CD14-positive monocyte (primary cell): ENCODE data around the gene CEP89. TPM values are rescaled to one million over a fixed set of nuclear protein-coding genes. Genes with fewer than 3 reads are reported as not detected.

ENCODE experiments used
- DNase-seq, 3 donors: peaks; one replicate each; pipeline ENCODE4 v3.0.0-alpha.2; 2011 to 2022
- H2AFZ ChIP-seq: 2 replicates; pipeline ENCODE4 v1.6.0; 2012; ENCODE audit warnings: mild to moderate bottlenecking, low read depth, low read length, inconsistent platforms; ENCODE audit not compliant: insufficient read depth, poor library complexity, severe bottlenecking
- H3K27ac ChIP-seq, 2 donors: 1 replicate in 1 of 2; 2 replicates in 1 of 2; pipeline ENCODE4 v1.5.1; 2012 to 2013; ENCODE audit warnings: low read length in 2 of 2, control low read depth in 1 of 2, inconsistent platforms in 1 of 2, low read depth in 1 of 2, mild to moderate bottlenecking in 1 of 2
- H3K27me3 ChIP-seq, 2 donors: one replicate each; pipeline versions ENCODE4 v1.6.0 to v1.6.1; 2011 to 2013; ENCODE audit warnings: low read length in 2 of 2; ENCODE audit not compliant: control insufficient read depth in 2 of 2, insufficient read depth in 2 of 2
- H3K36me3 ChIP-seq, 2 donors: replicated peaks in 1 of 2; 1 replicate in 1 of 2; 2 replicates in 1 of 2; pipeline versions ENCODE4 v1.5.1 to v1.6.1; 2012 to 2013; ENCODE audit warnings: low read length in 2 of 2, control low read depth in 1 of 2, inconsistent platforms in 1 of 2, mild to moderate bottlenecking in 1 of 2; ENCODE audit not compliant: insufficient read depth in 2 of 2, control insufficient read depth in 1 of 2
- H3K4me1 ChIP-seq, 2 donors: 1 replicate in 1 of 2; 2 replicates in 1 of 2; pipeline versions ENCODE4 v1.5.1 to v1.6.1; 2012 to 2013; ENCODE audit warnings: low read length in 2 of 2, control low read depth in 1 of 2, inconsistent platforms in 1 of 2, mild to moderate bottlenecking in 1 of 2, moderate library complexity in 1 of 2; ENCODE audit not compliant: insufficient read depth in 2 of 2, control insufficient read depth in 1 of 2
- H3K4me2 ChIP-seq: replicated peaks from 2 replicates; pipeline ENCODE3; 2012; ENCODE audit warnings: low read length, moderate library complexity, mild to moderate bottlenecking; ENCODE audit not compliant: poor library complexity, severe bottlenecking; ENCODE audit errors: extremely low read depth
- H3K4me3 ChIP-seq, 3 experiments: fragments of 200-600 bp in 1 of 3; sonication (generic) in 1 of 3; replicated peaks in 1 of 3; 1 replicate in 2 of 3; 2 replicates in 1 of 3; pipeline ENCODE4 v1.5.1; 2011 to 2013; ENCODE audit warnings: low read length in 3 of 3, mild to moderate bottlenecking in 3 of 3, control low read depth in 2 of 3, low read depth in 2 of 3, inconsistent platforms in 1 of 3, moderate library complexity in 1 of 3
- H3K79me2 ChIP-seq: 2 replicates; pipeline ENCODE4 v1.6.0; 2012; ENCODE audit warnings: mild to moderate bottlenecking, control low read depth, inconsistent platforms, low read length, moderate library complexity; ENCODE audit not compliant: insufficient read depth
- H3K9ac ChIP-seq: 2 replicates; pipeline ENCODE4 v1.6.0; 2017; ENCODE audit warnings: low read length, mild to moderate bottlenecking; ENCODE audit not compliant: insufficient read depth, poor library complexity, severe bottlenecking
- H3K9me3 ChIP-seq, 2 donors: replicated peaks in 1 of 2; 1 replicate in 1 of 2; 2 replicates in 1 of 2; pipeline versions ENCODE4 v1.5.1 to v1.6.1; 2012 to 2013; ENCODE audit warnings: low read length in 2 of 2, control low read depth in 1 of 2; ENCODE audit not compliant: control insufficient read depth in 1 of 2, insufficient read depth in 1 of 2
- H4K20me1 ChIP-seq: 2 replicates; pipeline ENCODE4 v1.6.0; 2012; ENCODE audit warnings: mild to moderate bottlenecking, low read length, control low read depth, moderate library complexity; ENCODE audit not compliant: insufficient read depth
- H3K27ac Mint-ChIP-seq, 7 donors: one replicate each; pipeline ENCODE4 v1.8.0; 2020; ENCODE audit warnings: mild to moderate bottlenecking in 7 of 7, mixed read lengths in 7 of 7, moderate library complexity in 6 of 7, inconsistent platforms in 2 of 7
- H3K27me3 Mint-ChIP-seq, 3 donors: one replicate each; pipeline ENCODE4 v1.8.0; 2021 to 2022; ENCODE audit warnings: low read depth in 3 of 3, mild to moderate bottlenecking in 3 of 3, mixed read lengths in 3 of 3, moderate library complexity in 3 of 3, inconsistent platforms in 1 of 3
- H3K36me3 Mint-ChIP-seq, 2 donors: one replicate each; pipeline ENCODE4 v1.8.0; 2020; ENCODE audit warnings: mixed read lengths in 2 of 2, inconsistent platforms in 1 of 2, mild to moderate bottlenecking in 1 of 2
- H3K4me1 Mint-ChIP-seq: one replicate; pipeline ENCODE4 v1.8.0; 2020; ENCODE audit warnings: mild to moderate bottlenecking, mixed read lengths
- H3K4me3 Mint-ChIP-seq, 2 donors: one replicate each; pipeline ENCODE4 v1.8.0; 2020; ENCODE audit warnings: mild to moderate bottlenecking in 2 of 2, mixed read lengths in 2 of 2, moderate library complexity in 1 of 2
- H3K9me3 Mint-ChIP-seq, 7 donors: one replicate each; pipeline ENCODE4 v1.8.0; 2020 to 2022; ENCODE audit warnings: mixed read lengths in 7 of 7, mild to moderate bottlenecking in 6 of 7, moderate library complexity in 6 of 7, inconsistent platforms in 2 of 7
- CTCF ChIP-seq: fragments of 200-600 bp; IDR thresholded peaks from one replicate; pipeline ENCODE4 v1.8.0; 2022; ENCODE audit warnings: antibody characterized with exemption, mild to moderate bottlenecking
- WGBS: methylation state at CpG from one replicate; pipeline ENCODE4 v1.1.5; 2013; ENCODE audit warnings: missing lambda C conversion rate; ENCODE audit not compliant: insufficient coverage; 5-methylcytosine and 5-hydroxymethylcytosine counted together
- intact Hi-C, 2 donors: fragments of 100-400 bp; cut with micrococcal nuclease; formaldehyde crosslinking; loops; one replicate each; pipeline versions ENCODE4 v1.15.0 to v1.15.1; 2023
- polyA plus RNA-seq, 3 donors: library from polyadenylated mRNA; depleted of rRNA in 1 of 3; unstranded in 2 of 3; stranded (reverse) in 1 of 3; fragments of 300-500 nt in 2 of 3; fragments of >200 nt in 1 of 3; fragmentation: Illumina TruSeq in 2 of 3; gene quantifications; 1 replicate in 2 of 3; 2 replicates in 1 of 3; pipeline ENCODE4 v1.2.3, GENCODE V29; 2012 to 2021

CEP89 gene
- polyA plus RNA-seq, 3 donors: 4.6 to 6.5 (median 4.7) TPM

- no peaks in the 10 kb centered on the region for H3K36me3 ChIP-seq
- Mint-ChIP-seq H3K9me3 (no peaks in the 10 kb centered on the region), H3K36me3 (peaks cover 0 to 14% of the 10 kb centered on the region in 2 donors), H3K4me1 (peaks cover 25% of the 10 kb centered on the region), H3K27ac (peak overlapping the region in 1 of 7 donors; percentile 36), H3K27me3 (no peaks in the 10 kb centered on the region), H3K4me3 (no peak overlapping the region)
- no peak overlapping the region for H3K9ac ChIP-seq
- 43% methylated on average over 11 of the region's 14 CpGs for WGBS
- no peak overlapping the region for H3K4me3 ChIP-seq
- peak overlapping the region; percentile 14 for H3K4me2 ChIP-seq
- H3K9me3 ChIP-seq: no peaks in the 10 kb centered on the region
- no peaks in the 10 kb centered on the region for H3K27me3 ChIP-seq
- DNase-seq: peak; percentile 47 to 66 (median 50)
- H3K79me2 ChIP-seq: peaks cover 5% of the 10 kb centered on the region
- H3K27ac ChIP-seq: no peak overlapping the region
- H2AFZ ChIP-seq: peak overlapping the region; percentile 57
- H4K20me1 ChIP-seq: no peaks in the 10 kb centered on the region
- intact Hi-C loops: loop anchor here (10.0 kb wide), 3 partner anchors 108 to 1448 kb away; partner anchors contain the start of genes GPATCH1 (in 1 of the 2) and UBA2 (in 1 of the 2)
- peaks cover 18 to 34% of the 10 kb centered on the region in 2 donors for H3K4me1 ChIP-seq
- peak; percentile 78 for TF ChIP-seq CTCF
Measured at GRCh38 chr19:32976223-32976805, 4.6 kb upstream of the CEP89 start.

- Mint-ChIP-seq H3K27ac (peak overlapping the region in 5 of 7 donors; percentile 75 to 99 (median 91)), H3K36me3 (peaks cover 3 to 31% of the 10 kb centered on the region in 2 donors), H3K4me3 (peak overlapping the region; percentile 97 to 98), H3K9me3 (no peaks in the 10 kb centered on the region), H3K27me3 (no peaks in the 10 kb centered on the region), H3K4me1 (peaks cover 9% of the 10 kb centered on the region)
- WGBS: 40% methylated on average over 21 of the region's 21 CpGs
- Histone ChIP-seq H3K27me3 (no peaks in the 10 kb centered on the region), H3K4me2 (peak overlapping the region; percentile 84), H3K36me3 (no peaks in the 10 kb centered on the region), H3K4me1 (peaks cover 11 to 14% of the 10 kb centered on the region in 2 donors), H4K20me1 (no peaks in the 10 kb centered on the region), H3K4me3 (peak overlapping the region; percentile 50 to 96 (median 80)), H2AFZ (peak overlapping the region; percentile 93), H3K27ac (peak overlapping the region in 1 of 2 donors; percentile 23), H3K79me2 (peaks cover 23% of the 10 kb centered on the region), H3K9ac (peak overlapping the region; percentile 60), H3K9me3 (no peaks in the 10 kb centered on the region)
- intact Hi-C loops: loop anchor here (5.0 to 10.0 kb wide), 4 partner anchors 106 to 1454 kb away; partner anchors contain the start of genes GPATCH1 (in 1 of the 2) and UBA2 (in 1 of the 2)
- no peak for TF ChIP-seq CTCF
- DNase-seq: no peak
Measured at GRCh38 chr19:32971012-32971595, 654 bp downstream of the CEP89 start.
